ENCODE data around the gene LRCH4.

Gene LRCH4

GRCh38 chr7:100604976-100605911 is 19.3 kb upstream of the LRCH4 start:
- no peak for DNase-seq (ENCODE audit: low read depth in 2 of 3, low spot score in 1 of 3)

- peak; percentile 41 to 59 (median 56) for DNase-seq (ENCODE audit: low read depth in 2 of 3, low spot score in 1 of 3)
Measured at GRCh38 chr7:100604028-100604975, 18.4 kb upstream of the LRCH4 start.

GRCh38 chr7:100603726-100604027 is 17.7 kb upstream of the LRCH4 start:
- DNase-seq (ENCODE audit: low read depth in 2 of 3, low spot score in 1 of 3): no peak

GRCh38 chr7:100602889-100603725 is 17.2 kb upstream of the LRCH4 start:
- no peak for DNase-seq (ENCODE audit: low read depth in 2 of 3, low spot score in 1 of 3)

GRCh38 chr7:100600730-100601038 is 14.8 kb upstream of the LRCH4 start:
- DNase-seq (ENCODE audit: low read depth in 2 of 3, low spot score in 1 of 3): no peak

- DNase-seq (ENCODE audit: low read depth in 2 of 3, low spot score in 1 of 3): no peak
Measured at GRCh38 chr7:100599911-100600729, 14.2 kb upstream of the LRCH4 start.

GRCh38 chr7:100598425-100598824 is 12.5 kb upstream of the LRCH4 start:
- no peak for DNase-seq (ENCODE audit: low read depth in 2 of 3, low spot score in 1 of 3)

GRCh38 chr7:100595188-100595587 is 9.3 kb upstream of the LRCH4 start:
- DNase-seq (ENCODE audit: low read depth in 2 of 3, low spot score in 1 of 3): no peak

GRCh38 chr7:100591596-100591995 is 5.7 kb upstream of the LRCH4 start:
- DNase-seq (ENCODE audit: low read depth in 2 of 3, low spot score in 1 of 3): no peak

GRCh38 chr7:100590077-100590737 is 4.3 kb upstream of the LRCH4 start:
- no peak for DNase-seq (ENCODE audit: low read depth in 2 of 3, low spot score in 1 of 3)

GRCh38 chr7:100589341-100589947 is 3.5 kb upstream of the LRCH4 start:
- DNase-seq (ENCODE audit: low read depth in 2 of 3, low spot score in 1 of 3): no peak

GRCh38 chr7:100588438-100588837 is 2.5 kb upstream of the LRCH4 start:
- DNase-seq (ENCODE audit: low read depth in 2 of 3, low spot score in 1 of 3): no peak

- DNase-seq (ENCODE audit: low read depth in 2 of 3, low spot score in 1 of 3): peak; percentile 99 to 100 (median 99)
Measured at GRCh38 chr7:100586266-100587025, 517 bp upstream of the LRCH4 start, which contains the start of gene FBXO24. FBXO24 (plus strand) TSS chr7:100586328; CDS start chr7:100586626, 298 bp downstream.

- no peak for DNase-seq (ENCODE audit: low read depth in 2 of 3, low spot score in 1 of 3)
Measured at GRCh38 chr7:100584683-100585510, 1.0 kb downstream of the LRCH4 start.

- no peak for DNase-seq (ENCODE audit: low read depth in 2 of 3, low spot score in 1 of 3)
Measured at GRCh38 chr7:100584054-100584682, 1.8 kb downstream of the LRCH4 start.

GRCh38 chr7:100583132-100584053 is 2.5 kb downstream of the LRCH4 start:
- DNase-seq (ENCODE audit: low read depth in 2 of 3, low spot score in 1 of 3): peak; percentile 60 to 63 (median 61)
